K562 (cell line): ENCODE data around the gene HIVEP2. TPM values are rescaled to one million over a fixed set of nuclear protein-coding genes. Genes with fewer than 3 reads are reported as not detected.

Experiments
- ATAC-seq: fragments of 200-7000 bp; cut with Tn5 transposase; 3 replicates; pipeline ENCODE4 v1.9.1; 2020; ENCODE audit warnings: moderate library complexity
- BruUV-seq: library from RNA; stranded (reverse); fragments of 400-500 nt; replicated peaks from 2 replicates; lab custom pipeline; 2021; lab: Mats Ljungman, UMichigan
- CTCF ChIA-PET: fragments of 300-600 bp; formaldehyde crosslinking; extraction: SDS; loops from one replicate; lab custom pipeline; 2021; ENCODE audit warnings: low intra/inter-chr PET ratio; lab: Yijun Ruan, JAX
- POLR2A ChIA-PET: fragments of 300-600, 350-650 bp; sonication (Branson Sonifier 250); formaldehyde crosslinking; extraction: SDS; loops from one replicate; lab custom pipeline; 2021; ENCODE audit warnings: antibody characterized with exemption, inconsistent platforms; lab: Yijun Ruan, JAX
- DNase-seq, 4 experiments: peaks; one replicate each; pipeline versions ENCODE4 v3.0.0 to v3.0.0-alpha.2; 2011 to 2018; ENCODE audit warnings: low spot score in 3 of 4, mixed read lengths in 3 of 4; ENCODE audit errors: extremely low read depth in 1 of 4
- FAIRE-seq: peaks from 2 replicates; lab custom pipeline; 2011; peaks lifted over from hg19 to GRCh38; lab: Jason Lieb, UNC
- H2AFZ ChIP-seq: 2 replicates; pipeline ENCODE4 v1.6.0; 2011; ENCODE audit warnings: low read depth, low read length, control low read depth, inconsistent platforms
- H3K27ac ChIP-seq: fragments of 200-600 bp; 3 replicates; pipeline ENCODE4 v1.8.0; 2011; ENCODE audit warnings: low read depth, mild to moderate bottlenecking, control low read depth, inconsistent platforms, low read length, moderate library complexity, mixed read lengths; ENCODE audit errors: extremely low read depth
- H3K27me3 ChIP-seq, 2 experiments: fragments of 300-600 bp in 1 of 2; 2 replicates in 1 of 2; 3 replicates in 1 of 2; pipeline versions ENCODE4 v1.6.0 to v1.8.0; 2011; ENCODE audit warnings: inconsistent platforms in 2 of 2, low read length in 2 of 2, mild to moderate bottlenecking in 1 of 2, mixed read lengths in 1 of 2, moderate library complexity in 1 of 2; ENCODE audit not compliant: control insufficient read depth in 2 of 2, insufficient read depth in 2 of 2
- H3K36me3 ChIP-seq: fragments of 300-600 bp; 3 replicates; pipeline ENCODE4 v1.8.0; 2011; ENCODE audit warnings: mild to moderate bottlenecking, low read length, inconsistent platforms; ENCODE audit not compliant: control insufficient read depth, insufficient read depth
- H3K4me1 ChIP-seq, 2 experiments: fragments of 200-600 bp in 1 of 2; replicated peaks in 1 of 2; 2 replicates in 1 of 2; 3 replicates in 1 of 2; pipeline versions ENCODE4 v1.5.1 to v1.8.0; 2011; ENCODE audit warnings: inconsistent platforms in 2 of 2, low read length in 2 of 2, mild to moderate bottlenecking in 1 of 2, mixed read lengths in 1 of 2, moderate library complexity in 1 of 2; ENCODE audit not compliant: control insufficient read depth in 2 of 2, insufficient read depth in 2 of 2
- H3K4me2 ChIP-seq: 2 replicates; pipeline ENCODE4 v1.6.1; 2011; ENCODE audit warnings: low read length, control low read depth, inconsistent platforms, mixed read lengths; ENCODE audit not compliant: insufficient read depth
- H3K4me3 ChIP-seq: fragments of 200-600 bp; sonication (generic), shearing (Covaris generic); 2 replicates; pipeline ENCODE4 v1.5.1; 2016; ENCODE audit warnings: control low read depth, inconsistent platforms
- H3K79me2 ChIP-seq: fragments of 200-600 bp; 3 replicates; pipeline ENCODE4 v1.8.0; 2011; ENCODE audit warnings: low read length, inconsistent platforms; ENCODE audit not compliant: control insufficient read depth, insufficient read depth
- H3K9ac ChIP-seq, 2 experiments: 2 replicates each; pipeline versions ENCODE4 v1.6.0 to v1.6.1; 2011; ENCODE audit warnings: low read depth in 2 of 2, low read length in 2 of 2, control low read depth in 1 of 2, inconsistent platforms in 1 of 2, mild to moderate bottlenecking in 1 of 2, mixed read lengths in 1 of 2; ENCODE audit not compliant: insufficient read depth in 1 of 2
- H3K9me1 ChIP-seq: one replicate; pipeline ENCODE4 v1.6.0; 2011; ENCODE audit warnings: inconsistent platforms, mild to moderate bottlenecking, low read length, moderate library complexity; ENCODE audit not compliant: control insufficient read depth, insufficient read depth
- H3K9me3 ChIP-seq: replicated peaks from 2 replicates; pipeline ENCODE4 v1.5.1; 2011; ENCODE audit warnings: low read depth, low read length, inconsistent platforms; ENCODE audit not compliant: control insufficient read depth, insufficient read depth
- H4K20me1 ChIP-seq: replicated peaks from 2 replicates; pipeline ENCODE4 v1.6.1; 2011; ENCODE audit warnings: low read length, inconsistent platforms, mixed read lengths; ENCODE audit not compliant: control insufficient read depth, insufficient read depth
- CBFA2T3 ChIP-seq: fragments of 450-650 bp; IDR thresholded peaks from 2 replicates; pipeline ENCODE4 v1.6.1; 2017
- CHCHD3 ChIP-seq: fragments of 250-450 bp; sonication (Bioruptor Pico); IDR thresholded peaks from 2 replicates; pipeline ENCODE4 v2.1.2; 2022; ENCODE audit warnings: mild to moderate bottlenecking
- CREM ChIP-seq: IDR thresholded peaks from 2 replicates; pipeline ENCODE4 v1.6.1; 2014; ENCODE audit warnings: antibody characterized with exemption, low read depth
- CSDE1 ChIP-seq, 2 experiments: fragments of 450-650 bp; IDR thresholded peaks; 2 replicates each; pipeline ENCODE4 v1.6.1; 2016; ENCODE audit warnings: mild to moderate bottlenecking in 1 of 2
- PHF21A ChIP-seq: fragments of 450-650 bp; IDR thresholded peaks from 2 replicates; pipeline ENCODE4 v1.6.1; 2017; ENCODE audit warnings: low read depth, borderline replicate concordance
- PHF8 ChIP-seq: fragments of 200-600 bp; sonication (generic); IDR thresholded peaks from 2 replicates; pipeline ENCODE4 v1.6.1; 2012; ENCODE audit warnings: mixed run types, mild to moderate bottlenecking, inconsistent platforms, low read length, moderate library complexity, borderline replicate concordance
- SNRNP70 ChIP-seq: fragments of 200-400 bp; formaldehyde crosslinking; optimal IDR thresholded peaks from 2 replicates; pipeline ENCODE3; 2017; ENCODE audit warnings: low read depth, low read length
- TAF15 ChIP-seq: fragments of 200-400 bp; formaldehyde crosslinking; IDR thresholded peaks from 2 replicates; pipeline ENCODE4 v1.6.1; 2017; ENCODE audit warnings: mild to moderate bottlenecking, low read depth, low read length, moderate library complexity
- TAF9B ChIP-seq: fragments of 450-650 bp; IDR thresholded peaks from 2 replicates; pipeline ENCODE4 v1.6.1; 2018; ENCODE audit warnings: mild to moderate bottlenecking; ENCODE audit not compliant: partially characterized antibody
- TAL1 ChIP-seq: fragments of 450-650 bp; IDR thresholded peaks from 2 replicates; pipeline ENCODE4 v1.6.1; 2016; ENCODE audit warnings: mild to moderate bottlenecking
- UBTF ChIP-seq, 2 experiments: IDR thresholded peaks; 2 replicates each; pipeline ENCODE4 v1.6.1; 2012; ENCODE audit warnings: improper control_type of control experiment in 2 of 2, low read depth in 2 of 2, low read length in 2 of 2, borderline replicate concordance in 1 of 2
- ZC3H8 ChIP-seq: fragments of 450-650 bp; IDR thresholded peaks from 2 replicates; pipeline ENCODE4 v1.6.1; 2017
- ZNF551 ChIP-seq: fragments of 250-450 bp; sonication (Bioruptor Pico); IDR thresholded peaks from 2 replicates; pipeline ENCODE4 v1.5.0; 2021; ENCODE audit warnings: mild to moderate bottlenecking, moderate library complexity
- WGBS: fragments of 100-300 bp; shearing (Covaris generic); methylation state at CpG from one replicate; pipeline ENCODE4 v1.1.6; 2016; ENCODE audit warnings: low coverage, mixed read lengths; ENCODE audit not compliant: insufficient coverage; ENCODE audit errors: missing lambda C conversion rate; 5-methylcytosine and 5-hydroxymethylcytosine counted together
- in situ Hi-C: fragments of 300-500 bp; cut with MboI; formaldehyde crosslinking; loops from 4 replicates; pipeline ENCODE4 v1.15.0; 2018; ENCODE audit warnings: inconsistent platforms, mixed read lengths
- intact Hi-C: fragments of 100-400 bp; cut with micrococcal nuclease; formaldehyde crosslinking; loops from 2 replicates; pipeline ENCODE4 v1.14.2; 2022
- polyA plus RNA-seq, 8 experiments: library from polyadenylated mRNA; depleted of rRNA in 4 of 8; stranded (reverse) in 5 of 8; unstranded in 3 of 8; fragments of >200 nt; fragmentation: Nextera tagmentation in 2 of 8; fragmentation: Illumina TruSeq in 1 of 8; extraction: Ambion mirVana in 2 of 8; extraction: Trizol in 1 of 8; gene quantifications; 2 replicates each; pipeline versions ENCODE4 v1.2.1 to v1.2.3, GENCODE V29; 2011 to 2014; ENCODE audit warnings: inconsistent platforms in 1 of 8, missing spikeins in 1 of 8
- total RNA-seq, 7 experiments: library from RNA; depleted of rRNA in 6 of 7; stranded (reverse); fragments of >200 nt in 6 of 7; fragmentation: Illumina TruSeq in 2 of 7; extraction: Trizol in 2 of 7; gene quantifications; 2 replicates each; pipeline versions ENCODE4 v1.2.1 to v1.2.3, GENCODE V29; 2011 to 2021; ENCODE audit warnings: low replicate concordance in 1 of 7
- TF ChIP-seq, protein P1 (sequence below): fragments of 250-450 bp; sonication (Bioruptor Pico); IDR thresholded peaks from 2 replicates; pipeline ENCODE4 v1.8.0; 2022; ENCODE audit warnings: inconsistent platforms

The HIVEP2 gene
- total and polyA plus RNA-seq, 9 of the 15 experiments (the other 6 are each of a cell fraction or from before 2014, with no cell fraction given), result under 0.01 to 1.2 (median 0.31) TPM

- peak; percentile 31 to 69; a peak in 1 of 4 replicates for TF ChIP-seq UBTF (IDR thresholded peaks at IDR 0.05; ENCODE audit: borderline replicate concordance in 1 of 2, low read depth in 2 of 2, low read length in 2 of 2)
- no peak for TF ChIP-seq CHCHD3 (CRISPR knock-in tag)
- peak; percentile 59; the same call in 1 of the 2 replicates for TF ChIP-seq CREM
Measured at GRCh38 chr6:142926494-142927270, 18.3 kb downstream of the HIVEP2 start (continued).

DNA sequence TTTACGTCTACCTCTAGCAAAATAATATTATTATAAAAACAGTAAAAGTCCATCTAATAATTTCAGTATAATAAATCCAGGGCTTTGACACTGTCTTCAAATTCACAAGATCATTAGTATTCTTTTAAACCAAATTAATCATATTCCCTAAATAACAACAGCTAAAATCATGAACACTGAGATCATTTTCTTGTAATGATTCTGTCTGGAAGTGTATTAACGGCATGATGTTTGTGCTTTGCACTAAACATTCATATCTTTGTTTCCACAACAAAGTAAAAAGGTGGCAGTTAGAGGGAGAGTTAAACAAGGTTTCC, 18.8 kb downstream of the HIVEP2 start:
- no TSS peak for BruUV-seq
- no peaks in the 10 kb centered on the region for H4K20me1 ChIP-seq
- CTCF ChIA-PET, result interaction anchor here (0.6 kb wide), 1 partner anchor 15 kb away, joined by 3 read pairs; no protein-coding TSS in a partner anchor
- peaks cover 0 to 10% of the 10 kb centered on the region in 2 experiments; a peak in 3 of 5 replicates for H3K4me1 ChIP-seq
- no peak for DNase-seq
- H3K4me2 ChIP-seq, result peak overlapping the region; percentile 66; the same call in 1 of the 2 replicates
- POLR2A ChIA-PET, result no interaction called here
- no peak for ATAC-seq
- H3K9me1 ChIP-seq, result no peaks in the 10 kb centered on the region
- H3K9me3 ChIP-seq, result no peaks in the 10 kb centered on the region
- H3K27ac ChIP-seq, result no peak overlapping the region
- WGBS, result 22% methylated on average over 2 of the region's 2 CpGs
- in situ Hi-C loops, result no loop called here
- H3K79me2 ChIP-seq, result no peaks in the 10 kb centered on the region
- intact Hi-C loops, result loop anchor here (10.0 kb wide), 1 partner anchor 349 kb away; no protein-coding TSS in a partner anchor
- H3K36me3 ChIP-seq, result no peaks in the 10 kb centered on the region
- H3K9ac ChIP-seq, result no peak overlapping the region
- no peak for FAIRE-seq
- peaks cover 18 to 22% of the 10 kb centered on the region in 2 experiments for H3K27me3 ChIP-seq
- H2AFZ ChIP-seq, result peak overlapping the region; percentile 43
- no peak overlapping the region; the same call in 1 of the 2 replicates for H3K4me3 ChIP-seq
- TF ChIP-seq CSDE1 (IDR thresholded peaks at IDR 0.05), result no peak
- TF ChIP-seq ZNF551 (CRISPR knock-in tag), result no peak
- TF ChIP-seq TAF15, result no peak
- no peak for TF ChIP-seq TAL1
- TF ChIP-seq TAF9B, result no peak
- no peak for TF ChIP-seq ZC3H8
- TF ChIP-seq CBFA2T3, result no peak
- TF ChIP-seq, protein P1, sequence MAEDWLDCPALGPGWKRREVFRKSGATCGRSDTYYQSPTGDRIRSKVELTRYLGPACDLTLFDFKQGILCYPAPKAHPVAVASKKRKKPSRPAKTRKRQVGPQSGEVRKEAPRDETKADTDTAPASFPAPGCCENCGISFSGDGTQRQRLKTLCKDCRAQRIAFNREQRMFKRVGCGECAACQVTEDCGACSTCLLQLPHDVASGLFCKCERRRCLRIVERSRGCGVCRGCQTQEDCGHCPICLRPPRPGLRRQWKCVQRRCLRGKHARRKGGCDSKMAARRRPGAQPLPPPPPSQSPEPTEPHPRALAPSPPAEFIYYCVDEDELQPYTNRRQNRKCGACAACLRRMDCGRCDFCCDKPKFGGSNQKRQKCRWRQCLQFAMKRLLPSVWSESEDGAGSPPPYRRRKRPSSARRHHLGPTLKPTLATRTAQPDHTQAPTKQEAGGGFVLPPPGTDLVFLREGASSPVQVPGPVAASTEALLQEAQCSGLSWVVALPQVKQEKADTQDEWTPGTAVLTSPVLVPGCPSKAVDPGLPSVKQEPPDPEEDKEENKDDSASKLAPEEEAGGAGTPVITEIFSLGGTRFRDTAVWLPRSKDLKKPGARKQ (CRISPR knock-in tag), result no peak
- TF ChIP-seq PHF21A, result no peak
- TF ChIP-seq SNRNP70, result no peak
- no peak for TF ChIP-seq PHF8
